UCSD-AML1 (cell line): ENCODE results near the gene INTS1.
"Not testable (repeated sequence)": the region's sequence is repeated elsewhere in the genome, so short reads cannot be mapped to it uniquely, and the experiment has no call there.

Experiments used
- DNase-seq: peaks from one replicate; lab custom pipeline; 2025; ENCODE audit not compliant: unreplicated experiment; lab: John Stamatoyannopoulos, UW

Gene INTS1

DNA sequence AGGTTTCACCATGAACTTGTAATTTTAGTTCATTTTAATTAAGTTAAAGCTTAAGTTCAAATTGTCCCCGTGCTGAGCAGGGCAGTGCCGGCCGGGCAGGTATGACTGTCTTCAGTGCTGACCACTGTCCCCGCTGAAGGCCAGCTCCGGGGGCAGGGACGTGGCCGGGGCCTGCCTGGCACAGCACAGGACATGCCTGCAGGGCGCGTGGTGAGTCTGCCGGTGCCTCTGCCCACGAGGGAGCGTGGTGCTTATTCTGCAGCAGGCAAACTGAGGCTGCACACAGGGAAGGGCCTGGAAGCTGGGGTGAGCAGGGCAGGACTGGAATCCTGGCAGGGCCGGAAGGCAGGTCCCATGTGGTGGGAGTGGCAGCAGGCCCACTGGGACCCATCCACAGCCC is 54.7 kb downstream of the INTS1 start:
- DNase-seq = no peak

DNA sequence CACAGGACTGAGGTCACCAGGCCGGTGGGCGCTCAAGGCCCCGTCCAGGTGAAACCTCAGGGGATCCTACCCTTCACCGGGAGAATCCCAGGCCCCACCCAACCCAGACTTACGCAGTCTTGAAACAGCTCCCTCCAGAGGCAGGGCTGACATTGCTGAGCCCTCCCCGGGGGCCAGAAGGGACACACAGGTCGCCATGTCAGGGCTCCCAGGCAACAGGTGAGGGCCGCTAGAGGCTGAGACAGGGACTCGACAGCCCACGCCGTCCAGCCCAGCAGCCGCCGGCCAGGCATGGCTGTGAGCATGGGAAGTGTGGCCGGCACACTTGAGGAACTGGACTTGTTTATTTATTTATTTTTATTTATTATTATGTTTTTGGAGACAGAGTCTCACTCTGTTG is 55.2 kb downstream of the INTS1 start:
- no peak for DNase-seq

DNA sequence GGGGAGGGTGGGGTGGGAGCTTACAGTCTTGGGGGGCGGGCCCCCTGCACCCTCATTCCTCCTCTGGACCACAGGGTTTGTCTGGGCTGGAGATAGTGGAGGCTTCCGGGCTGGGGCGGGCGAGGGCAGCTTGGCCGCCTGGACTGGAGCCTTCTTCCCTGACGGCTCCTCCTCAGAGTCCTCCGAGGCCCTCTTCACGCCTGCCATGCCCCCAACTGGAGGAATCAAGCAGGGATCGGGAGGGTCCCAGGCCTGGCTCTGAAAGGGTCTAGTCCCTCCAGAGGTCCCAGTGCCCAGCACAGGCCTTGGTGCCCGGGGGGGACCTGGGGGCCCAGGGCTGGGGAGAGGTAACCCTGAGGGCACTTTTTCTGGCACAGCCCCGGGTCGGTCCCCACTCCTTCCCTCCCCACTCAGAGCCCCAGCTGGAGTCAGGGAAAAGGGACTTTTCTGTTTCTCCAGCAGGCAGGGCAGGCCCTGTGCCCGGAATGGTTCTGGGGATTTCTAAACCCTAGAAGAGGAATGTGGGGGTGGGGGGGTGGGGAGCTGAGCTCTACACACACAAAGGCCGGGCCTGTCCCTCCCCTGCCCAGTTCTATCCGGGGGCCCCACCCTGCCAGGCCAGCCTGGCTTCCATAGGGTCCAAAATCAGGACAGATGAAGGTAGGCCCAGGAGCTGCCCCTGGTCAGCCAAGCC is 56.5 kb downstream of the INTS1 start:
- no peak for DNase-seq

DNA sequence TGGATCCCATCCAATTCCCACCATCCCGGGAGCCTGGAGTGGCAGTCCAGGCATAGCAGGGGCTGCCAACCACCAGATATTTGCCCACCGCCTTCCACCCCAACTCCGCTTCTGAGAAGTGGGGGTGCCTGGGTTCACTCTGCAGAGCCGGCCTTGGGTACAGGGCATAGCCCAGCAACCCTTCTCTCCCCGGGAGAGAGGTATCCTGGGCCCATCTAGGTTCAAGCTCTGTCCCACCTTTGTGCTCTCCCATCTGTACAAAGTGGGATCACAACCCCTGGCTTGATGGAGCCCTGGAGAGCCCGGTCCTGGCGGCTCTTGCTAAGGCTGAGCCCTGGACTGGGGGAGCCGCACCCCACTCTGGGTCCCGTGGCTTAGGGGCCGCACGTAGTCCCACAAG is 57.1 kb downstream of the INTS1 start:
- DNase-seq = no peak

DNA sequence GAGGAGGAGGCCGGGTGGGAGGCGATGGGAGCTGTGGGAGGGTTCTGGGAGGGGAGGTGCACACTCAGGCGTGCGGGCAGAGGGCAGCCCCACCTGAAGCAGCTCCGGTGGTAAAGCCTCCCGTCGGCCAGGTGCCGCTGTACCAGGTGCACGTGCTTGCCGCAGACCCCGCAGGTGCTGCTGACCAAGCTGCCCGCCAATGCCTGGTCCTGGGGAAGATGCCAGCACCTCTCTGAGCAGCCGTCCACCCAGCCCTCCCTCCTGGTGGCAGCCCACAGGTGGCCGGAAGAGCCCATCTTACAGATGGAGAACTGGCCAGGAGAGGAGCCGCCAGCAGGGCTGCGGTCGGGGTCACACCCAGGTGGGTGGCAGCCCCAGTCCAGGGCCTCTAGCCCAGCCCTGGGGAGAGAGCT is 57.6 kb downstream of the INTS1 start:
- DNase-seq = no peak

DNA sequence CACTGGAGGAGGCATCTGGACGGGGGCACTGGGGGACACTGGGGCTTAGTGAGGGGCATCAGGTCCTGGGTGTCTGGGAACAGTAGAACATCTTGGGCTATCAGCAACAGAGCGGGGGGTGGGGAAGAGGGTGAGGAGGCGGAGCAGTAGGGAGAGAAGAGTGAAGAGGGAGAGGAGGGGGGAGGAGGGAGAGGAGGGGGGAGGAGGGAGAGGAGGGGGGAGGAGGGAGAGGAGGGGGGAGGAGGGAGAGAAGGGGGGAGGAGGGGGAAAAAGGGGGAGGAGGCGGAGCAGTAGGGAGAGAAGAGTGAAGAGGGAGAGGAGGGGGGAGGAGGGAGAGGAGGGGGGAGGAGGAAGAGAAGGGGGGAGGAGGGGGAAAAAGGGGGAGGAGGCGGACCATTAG is 58.2 kb downstream of the INTS1 start:
- DNase-seq = not testable (repeated sequence)

DNA sequence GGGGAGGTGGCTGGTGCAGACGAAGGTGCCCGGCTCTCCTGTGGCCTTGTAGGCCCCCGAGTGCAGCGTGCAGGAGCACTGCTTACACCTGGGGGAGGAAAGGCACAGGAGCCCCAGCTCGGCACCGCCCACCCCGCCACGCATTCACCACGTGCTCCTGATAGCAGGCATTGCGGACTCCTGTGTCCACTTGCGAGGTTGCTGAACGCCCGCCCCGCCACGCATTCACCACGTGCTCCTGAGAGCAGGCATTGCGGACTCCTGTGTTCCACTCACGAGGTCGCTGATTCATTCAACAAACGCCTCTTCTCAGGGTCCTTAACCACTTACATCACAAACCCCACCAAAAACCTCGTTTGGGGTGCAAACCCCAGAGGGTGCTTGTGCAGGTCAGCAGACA is 58.8 kb downstream of the INTS1 start:
- DNase-seq = no peak

DNA sequence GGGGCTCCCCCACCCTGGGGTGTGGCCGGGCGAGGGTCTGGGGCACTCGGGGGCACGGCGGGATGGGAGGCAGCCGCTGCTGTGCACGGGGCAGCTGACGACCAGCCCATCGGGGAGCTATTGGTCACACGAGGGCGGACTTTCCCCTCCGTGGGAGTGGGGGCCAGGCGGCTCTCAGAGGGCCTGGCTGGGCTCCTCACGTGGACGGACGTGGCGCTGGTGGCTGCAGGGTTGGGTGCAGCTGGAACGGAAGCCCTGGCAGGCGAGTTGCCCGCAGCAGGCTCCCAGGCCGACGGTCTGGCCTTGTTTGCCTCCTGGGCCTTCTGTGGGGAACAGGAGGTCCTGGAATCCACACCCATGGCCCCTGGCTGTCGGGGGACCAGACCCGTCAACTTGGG is 59.3 kb downstream of the INTS1 start:
- DNase-seq = no peak

DNA sequence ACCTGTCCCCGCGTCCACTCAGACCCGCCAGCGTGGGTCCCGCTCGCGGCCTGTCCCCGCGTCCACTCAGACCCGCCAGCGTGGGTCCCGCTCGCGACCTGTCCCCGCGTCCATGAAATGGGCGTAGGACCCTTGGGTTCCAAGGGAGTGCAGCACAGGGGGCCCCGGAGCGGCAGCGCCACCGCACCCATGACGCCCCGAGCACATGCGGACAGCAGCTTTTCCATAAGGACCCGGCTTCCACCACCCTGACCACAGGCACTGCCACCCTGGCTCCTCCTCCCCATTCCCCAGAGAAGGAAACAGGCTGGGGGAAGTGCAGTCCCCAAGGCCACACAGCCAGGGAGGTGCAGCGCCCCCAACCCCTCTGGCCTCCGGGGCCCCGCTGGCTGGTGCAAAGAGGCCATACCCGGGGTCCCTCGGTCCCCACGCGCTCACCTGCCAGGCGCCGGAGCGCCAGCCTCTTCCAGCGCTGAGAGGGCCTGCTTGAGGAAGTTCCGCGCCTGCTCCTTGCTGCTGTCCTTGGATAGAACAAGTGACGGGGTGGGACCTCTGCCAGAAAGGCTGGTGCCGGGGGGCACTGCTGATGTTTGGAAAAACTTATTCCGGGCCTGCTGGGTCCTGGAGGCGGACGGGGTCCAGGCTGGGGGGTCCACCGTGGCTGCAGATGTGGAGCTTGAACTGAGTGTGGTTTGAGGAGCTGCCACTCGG is 59.8 kb downstream of the INTS1 start:
- no peak for DNase-seq

DNA sequence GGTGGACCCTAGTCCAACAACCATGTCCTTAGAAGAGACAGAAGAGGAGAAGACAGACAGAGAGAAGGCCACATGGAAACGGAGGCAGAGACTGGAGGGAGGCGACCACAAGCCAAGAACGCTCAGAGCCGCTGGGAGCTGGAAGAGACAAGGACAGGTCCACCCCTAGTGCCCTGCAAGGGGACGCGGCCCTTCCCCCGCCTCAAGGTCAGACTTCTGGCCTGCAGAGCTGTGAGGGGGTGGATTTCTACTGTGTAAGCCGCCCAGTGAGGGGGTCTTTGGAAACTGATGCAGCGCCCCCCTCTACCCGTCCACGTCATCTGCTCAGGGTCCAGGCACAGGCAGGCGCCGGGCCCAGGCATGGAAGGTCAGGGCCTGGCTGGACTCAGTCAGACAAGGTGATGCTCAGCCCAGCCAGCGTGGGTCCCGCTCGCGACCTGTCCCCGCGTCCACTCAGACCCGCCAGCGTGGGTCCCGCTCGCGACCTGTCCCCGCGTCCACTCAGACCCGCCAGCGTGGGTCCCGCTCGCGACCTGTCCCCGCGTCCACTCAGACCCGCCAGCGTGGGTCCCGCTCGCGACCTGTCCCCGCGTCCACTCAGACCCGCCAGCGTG is 60.5 kb downstream of the INTS1 start:
- not testable (repeated sequence) for DNase-seq

DNA sequence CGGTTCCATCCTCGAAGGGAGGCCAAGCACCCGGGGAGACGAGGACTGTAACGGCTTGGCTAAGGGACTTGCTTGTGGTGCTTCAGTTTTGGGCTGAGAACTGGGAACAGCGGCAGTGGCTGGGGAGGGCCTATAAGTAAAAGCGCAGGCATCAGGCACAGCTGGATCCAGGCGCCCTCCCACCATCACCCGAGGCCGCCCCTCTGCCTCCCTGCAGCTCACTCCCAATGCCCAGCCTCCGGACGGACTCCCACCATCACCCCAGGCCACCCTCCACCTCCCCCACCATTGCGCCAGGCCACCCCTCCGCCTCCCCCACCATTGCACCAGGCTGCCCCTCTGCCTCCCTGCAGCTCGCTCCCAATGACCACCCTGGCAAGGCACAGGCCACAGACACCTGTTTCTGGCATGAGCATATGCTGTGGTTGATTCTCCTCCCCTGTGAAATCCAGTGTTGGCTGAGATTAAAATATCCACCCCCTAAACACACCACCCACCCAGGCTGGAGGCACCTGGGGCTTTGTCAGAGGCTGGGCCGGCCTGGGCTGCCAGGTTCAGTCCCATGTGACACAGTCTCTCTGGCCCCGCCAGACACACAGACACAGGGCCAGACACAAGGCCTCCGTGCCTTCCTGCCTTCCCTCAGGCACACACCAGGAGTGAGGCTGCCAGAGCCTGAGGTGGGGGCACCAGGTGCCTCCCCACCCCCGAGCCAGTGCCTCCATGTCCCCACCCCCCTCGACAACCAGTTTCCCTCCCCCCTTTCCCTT is 61.6 kb downstream of the INTS1 start:
- DNase-seq = no peak

DNA sequence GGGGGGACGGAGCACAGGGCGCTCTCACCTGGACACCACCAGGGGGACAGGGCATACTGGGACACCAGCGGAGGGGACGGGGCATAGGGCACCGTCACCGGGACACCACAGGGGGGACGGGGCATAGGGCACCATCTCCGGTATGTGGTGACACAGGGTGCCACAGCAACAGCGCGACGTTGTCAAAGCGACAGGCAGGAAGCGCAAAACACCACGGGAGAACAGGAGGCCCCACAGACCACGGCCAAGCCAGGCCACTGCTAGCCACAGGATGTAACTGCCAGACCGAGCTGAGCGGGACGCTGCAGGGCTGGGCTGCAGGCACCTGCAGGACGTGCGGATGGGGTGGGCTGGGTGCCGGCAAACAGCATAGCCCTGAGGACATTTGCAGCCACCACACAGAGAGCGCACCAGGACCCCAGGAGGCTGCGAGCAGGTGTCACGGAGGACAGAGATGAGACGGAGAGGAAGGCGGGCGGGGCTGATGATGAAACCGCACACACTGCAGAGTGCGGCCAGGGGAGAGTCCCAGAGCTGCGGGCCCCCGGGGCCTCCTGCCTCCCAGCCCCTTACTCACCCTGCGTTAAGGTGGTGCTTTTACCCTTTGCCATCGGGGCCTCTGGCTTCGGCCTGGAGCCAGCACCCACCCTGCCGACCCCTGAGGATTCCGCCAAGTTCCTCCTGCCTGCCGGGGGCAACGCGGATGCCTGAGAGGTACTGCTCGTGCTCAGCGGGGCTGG is 62.4 kb downstream of the INTS1 start:
- no peak for DNase-seq

DNA sequence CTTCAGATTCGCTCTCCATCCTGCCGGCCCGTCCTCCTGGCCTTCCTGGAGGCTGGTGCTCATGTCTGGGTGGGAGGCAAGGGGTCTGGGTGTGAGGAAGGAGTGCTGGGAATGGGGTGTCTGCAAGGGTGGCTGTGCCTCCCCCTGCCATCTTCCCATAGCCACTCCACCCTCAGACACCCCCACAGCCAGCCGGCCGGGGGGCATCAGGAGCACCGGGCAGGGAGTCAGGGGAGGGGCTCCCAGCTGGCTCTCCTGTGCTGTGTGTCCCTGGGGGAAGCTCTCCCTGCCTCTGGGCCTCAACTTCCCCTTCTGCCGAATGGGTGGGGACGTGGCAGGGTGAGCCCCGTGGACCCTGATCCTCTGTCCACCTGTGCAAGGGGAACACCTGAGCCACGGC is 63.6 kb downstream of the INTS1 start:
- DNase-seq = no peak

DNA sequence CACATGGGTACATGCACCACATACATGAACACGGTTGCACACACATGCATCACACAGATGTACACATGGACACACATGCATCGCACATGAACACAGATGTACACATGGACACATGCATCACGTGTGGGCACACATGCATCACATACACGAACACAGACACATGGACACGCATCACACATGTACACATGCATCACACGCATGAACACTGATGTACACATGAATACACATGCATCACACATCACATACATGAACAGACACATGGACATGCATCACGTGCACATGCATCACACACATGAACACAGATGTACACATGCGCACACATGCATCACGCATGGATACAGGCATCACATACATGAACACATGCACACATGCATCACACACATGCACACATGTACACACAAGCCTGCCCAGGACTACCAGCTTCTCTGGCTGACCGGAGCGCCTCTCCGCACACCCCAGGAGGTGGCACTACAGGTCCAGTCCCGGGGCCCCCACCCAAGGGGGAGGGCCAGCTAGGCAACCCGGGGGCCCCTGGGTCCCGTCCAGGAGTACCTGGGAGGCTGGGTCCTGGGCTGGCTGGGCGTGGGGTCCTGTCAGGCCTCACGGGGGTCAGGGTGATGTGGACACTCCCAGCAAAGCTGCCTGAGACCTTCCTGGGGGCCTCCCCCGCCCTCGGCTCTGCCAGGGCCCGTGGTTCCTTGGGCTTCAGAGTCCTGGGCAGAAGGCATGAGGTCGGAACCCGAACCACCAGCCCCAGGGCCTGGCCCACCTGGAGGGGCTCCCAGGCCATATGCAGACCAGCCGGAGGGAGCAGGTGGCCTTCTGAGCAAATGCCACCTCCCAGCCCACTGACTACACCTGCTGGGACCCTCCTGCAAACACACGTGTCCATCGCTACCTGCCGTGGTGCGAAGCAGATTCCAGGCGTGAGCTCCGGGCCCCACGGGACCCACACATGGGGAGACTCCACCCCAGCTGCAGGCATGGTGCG is 64.5 kb downstream of the INTS1 start:
- DNase-seq = no peak

DNA sequence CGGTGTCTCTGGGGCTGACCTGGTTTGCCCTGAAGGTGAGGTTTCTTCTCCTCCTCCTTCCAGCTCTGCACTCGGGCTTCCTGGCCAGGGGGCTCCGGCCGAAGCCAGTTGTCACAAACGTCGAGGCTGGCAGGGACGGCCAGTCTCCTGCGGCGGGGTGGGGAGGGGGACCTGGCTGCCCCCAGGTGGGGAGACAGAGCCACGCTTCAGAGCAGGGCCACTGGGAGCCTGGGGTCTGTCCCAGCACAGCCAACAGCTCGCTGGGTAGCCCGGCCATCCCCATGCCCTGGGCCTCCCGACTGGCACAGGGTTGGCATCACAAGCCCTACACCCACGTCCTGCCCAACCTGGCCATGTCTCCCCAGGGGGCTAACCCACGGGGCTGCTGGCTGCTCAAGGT is 65.4 kb downstream of the INTS1 start:
- DNase-seq = no peak

DNA sequence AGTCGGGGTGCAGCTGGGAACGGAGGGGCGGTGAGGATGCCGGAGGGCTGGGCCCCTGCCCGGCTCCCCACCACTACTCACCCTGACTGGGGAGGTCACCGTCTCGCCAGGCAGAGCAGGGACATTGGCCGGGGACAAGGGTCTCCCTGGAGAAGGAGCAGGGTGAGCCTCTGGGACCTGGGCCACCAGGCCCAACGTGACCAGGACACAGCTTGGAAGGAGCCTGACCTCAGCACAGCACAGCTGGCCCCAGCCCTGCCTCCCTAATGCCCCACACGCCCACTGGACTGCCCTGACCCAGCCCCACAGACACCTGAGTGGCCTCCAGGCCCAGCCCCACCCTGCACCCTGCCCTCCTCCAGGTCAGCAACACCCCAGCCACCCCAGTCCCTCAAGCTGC is 66.0 kb downstream of the INTS1 start:
- DNase-seq = no peak

DNA sequence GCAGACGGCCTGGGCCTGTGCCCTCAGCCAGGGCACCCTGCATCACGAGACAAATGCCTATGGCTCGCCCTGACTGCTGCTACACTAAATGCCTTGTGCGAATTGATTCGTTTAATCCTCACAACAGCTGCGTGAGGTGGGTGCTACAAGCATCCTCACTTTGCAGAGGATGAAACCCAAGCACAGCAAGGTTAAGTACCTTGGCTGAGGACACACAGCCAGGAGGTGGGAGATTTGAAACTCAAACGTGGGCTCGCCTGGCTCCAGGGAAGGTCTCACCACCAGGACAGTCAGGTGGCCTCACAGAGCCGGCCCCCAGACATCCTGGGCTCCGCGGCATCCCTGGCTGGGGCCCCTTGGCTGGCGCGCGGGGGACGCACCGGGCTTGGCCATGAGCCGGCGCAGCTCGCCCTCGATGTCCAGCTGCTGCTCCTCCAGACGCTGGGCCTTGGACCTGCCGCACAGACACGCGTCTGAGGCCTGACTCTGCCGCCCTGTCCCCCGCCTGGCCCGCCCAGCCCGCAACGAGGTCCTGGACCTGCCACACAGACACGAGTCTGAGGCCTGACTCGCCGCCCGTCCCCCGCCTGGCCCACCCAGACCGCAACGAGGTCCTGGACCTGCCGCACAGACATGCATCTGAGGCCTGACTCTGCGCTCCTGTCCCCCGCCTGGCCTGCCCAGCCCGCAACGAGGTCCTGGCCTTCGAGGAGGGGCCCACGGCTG is 66.9 kb downstream of the INTS1 start:
- DNase-seq = no peak

DNA sequence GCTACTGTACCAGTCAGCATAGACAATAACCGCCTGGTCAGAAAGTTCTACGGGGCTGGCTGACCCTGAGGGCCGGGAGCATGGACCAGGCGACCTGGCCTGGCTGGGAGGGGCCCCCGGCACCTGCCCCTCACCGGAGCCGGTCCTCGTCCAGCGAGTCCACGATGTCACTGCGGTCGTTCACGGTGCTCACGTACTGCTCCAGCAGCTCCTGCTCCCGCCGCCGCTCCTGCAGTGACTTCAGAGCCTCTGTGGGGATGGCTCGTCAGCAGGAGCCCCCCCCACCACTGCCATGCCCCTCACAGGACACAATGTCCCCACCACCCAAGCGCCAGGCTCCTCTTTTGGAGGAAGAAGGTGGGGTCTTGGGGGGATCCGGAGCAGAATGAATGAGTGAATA is 67.6 kb downstream of the INTS1 start:
- no peak for DNase-seq
